ENCODE results near the gene TRAPPC11.

The TRAPPC11 gene

GRCh38 chr4:183760326-183760725 is 101.2 kb downstream of the TRAPPC11 start:
- peak; percentile 14 for DNase-seq
